Erythroblast (primary cell): ENCODE results near the gene RING1.

ENCODE experiments used
- GATA1 ChIP-seq: IDR thresholded peaks from 2 replicates; pipeline ENCODE4 v1.6.1; 2011; ENCODE audit warnings: low read depth, mild to moderate bottlenecking, control low read depth, low read length, moderate library complexity
- POLR2A ChIP-seq: IDR thresholded peaks from 2 replicates; pipeline ENCODE4 v1.6.1; 2011; ENCODE audit warnings: mild to moderate bottlenecking, low read length

DNA sequence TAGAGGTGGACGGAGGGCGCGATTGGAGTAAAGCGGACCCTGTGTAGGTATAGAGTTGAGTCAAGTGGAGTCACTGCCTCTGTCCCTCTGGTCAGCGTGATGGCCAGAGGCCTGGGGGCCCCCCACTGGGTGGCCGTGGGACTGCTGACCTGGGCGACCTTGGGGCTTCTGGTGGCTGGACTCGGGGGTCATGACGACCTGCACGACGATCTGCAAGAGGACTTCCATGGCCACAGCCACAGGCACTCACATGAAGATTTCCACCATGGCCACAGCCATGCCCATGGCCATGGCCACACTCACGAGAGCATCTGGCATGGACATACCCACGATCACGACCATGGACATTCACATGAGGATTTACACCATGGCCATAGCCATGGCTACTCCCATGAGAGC is 7.2 kb upstream of the RING1 start:
- TF ChIP-seq POLR2A: no peak
- no peak for TF ChIP-seq GATA1
